ENCODE data around the gene AKNA.

Gene AKNA

DNA sequence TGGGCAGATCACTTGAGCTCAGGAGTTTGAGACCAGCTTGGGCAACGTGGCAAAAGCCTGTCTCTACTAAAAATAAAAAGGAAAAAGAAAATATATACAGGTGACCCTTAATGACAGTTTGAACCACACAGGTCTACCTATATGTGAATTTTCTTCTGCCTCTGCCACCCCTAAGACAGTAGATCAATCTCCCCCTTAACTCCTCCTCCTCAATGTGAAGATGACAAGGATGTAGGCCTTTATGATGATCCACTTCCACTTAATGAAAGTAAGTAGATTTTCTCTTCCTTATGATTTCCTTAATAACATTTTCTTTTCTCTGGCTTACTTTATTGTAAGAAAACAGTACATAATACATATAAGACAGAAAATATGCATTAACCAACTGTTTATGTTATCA lies 3.4 kb downstream of the AKNA start:
- Histone ChIP-seq H3K4me1 (ENCODE audit: control insufficient read depth, insufficient read depth, low read length) (peaks cover 67% of the 10 kb centered on the region), H3K27me3 (replicated peaks; ENCODE audit: control insufficient read depth, insufficient read depth, low read length) (no peaks in the 10 kb centered on the region), H3K4me3 (ENCODE audit: low read length) (peak overlapping the region; percentile 62), H3K9ac (ENCODE audit: low read length) (peak overlapping the region; percentile 94), H3K36me3 (ENCODE audit: control insufficient read depth, insufficient read depth, low read length, severe bottlenecking) (peaks cover 29% of the 10 kb centered on the region), H3K9me3 (ENCODE audit: control insufficient read depth, low read length) (no peaks in the 10 kb centered on the region)
- DNase-seq (ENCODE audit: low read depth), result no peak

DNA sequence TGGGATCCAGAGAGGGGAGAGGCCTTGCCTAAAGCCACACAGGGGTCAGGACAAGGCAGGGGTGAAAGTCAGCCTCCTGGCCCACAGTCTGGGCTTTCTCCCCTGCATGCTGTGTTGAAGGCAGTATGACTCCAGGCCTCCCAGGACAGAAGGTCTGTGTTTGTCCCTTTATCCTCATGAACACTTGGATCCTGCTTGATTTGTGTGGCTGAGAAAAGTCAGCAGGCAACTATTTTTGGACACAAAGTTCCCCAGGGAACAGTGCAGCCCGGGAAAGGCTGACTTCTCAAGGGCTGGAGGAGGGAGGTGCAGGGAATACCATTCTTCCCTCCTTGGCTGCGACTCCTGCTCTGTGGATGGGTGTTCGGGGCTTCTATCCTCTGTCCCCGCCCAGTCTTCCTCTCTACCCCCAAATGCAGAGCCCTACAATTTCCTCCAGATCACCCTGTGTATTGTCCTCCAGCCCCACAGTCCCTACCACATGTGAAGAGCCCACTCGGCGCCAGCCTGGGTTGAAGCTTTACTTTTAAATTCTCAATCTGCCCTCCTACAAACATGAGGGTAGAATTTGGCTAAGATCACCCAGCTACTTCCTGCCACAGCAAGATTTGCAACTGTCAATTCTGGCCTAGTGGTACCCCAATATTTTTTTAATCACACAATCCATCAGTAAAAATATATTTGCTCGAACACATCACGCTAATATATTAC lies 4.1 kb downstream of the AKNA start:
- H3K27me3 ChIP-seq (replicated peaks; ENCODE audit: control insufficient read depth, insufficient read depth, low read length), result no peaks in the 10 kb centered on the region
- H3K4me1 ChIP-seq (ENCODE audit: control insufficient read depth, insufficient read depth, low read length), result peaks cover 60% of the 10 kb centered on the region
- peak; percentile 67 for DNase-seq (ENCODE audit: low read depth)
- peak overlapping the region; percentile 94 for H3K9ac ChIP-seq (ENCODE audit: low read length)
- no peaks in the 10 kb centered on the region for H3K9me3 ChIP-seq (ENCODE audit: control insufficient read depth, low read length)
- peak overlapping the region; percentile 72 for H3K4me3 ChIP-seq (ENCODE audit: low read length)
- H3K36me3 ChIP-seq (ENCODE audit: control insufficient read depth, insufficient read depth, low read length, severe bottlenecking), result peaks cover 36% of the 10 kb centered on the region

DNA sequence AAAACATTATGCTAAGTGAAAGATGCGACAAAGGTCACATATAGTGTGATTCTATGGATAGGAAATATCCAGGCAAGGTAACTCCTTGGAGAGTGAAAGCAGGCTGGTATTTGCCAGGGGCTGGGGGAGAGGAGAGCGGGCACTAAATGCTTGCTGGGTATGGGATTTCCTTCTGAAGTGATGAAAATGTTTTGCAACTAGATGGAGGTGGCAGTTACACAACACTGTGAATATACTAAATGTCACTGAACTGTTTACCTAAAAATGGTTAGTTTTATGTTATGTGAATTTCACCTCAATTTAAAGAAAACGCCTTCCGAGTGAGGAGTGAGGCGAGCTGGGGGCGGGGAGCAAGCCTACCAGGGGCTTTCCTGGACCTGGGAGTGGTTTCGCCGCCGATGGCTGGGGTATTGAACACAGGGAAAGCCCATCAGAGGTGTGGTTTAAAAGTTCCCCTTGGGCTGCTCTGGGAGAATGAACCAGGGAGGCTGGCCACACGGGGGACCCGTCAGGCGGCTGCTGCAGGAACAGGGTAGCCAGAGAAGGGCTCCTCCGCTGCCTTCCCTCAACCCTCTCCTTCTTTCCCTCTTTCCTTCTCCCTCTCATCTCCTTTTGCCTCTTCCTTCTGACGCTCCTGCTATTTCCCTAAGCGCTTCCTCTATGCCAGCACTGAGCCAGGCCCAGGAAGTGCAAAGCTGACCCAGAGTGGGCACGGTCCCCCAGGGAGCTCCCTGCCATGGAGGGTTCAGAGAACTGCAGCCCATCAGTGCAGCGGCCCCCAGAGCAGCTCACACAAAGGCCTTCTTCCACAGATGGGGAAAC lies 4.9 kb downstream of the AKNA start:
- peak; percentile 31 for DNase-seq (ENCODE audit: low read depth)
- Histone ChIP-seq H3K9ac (ENCODE audit: low read length) (peak overlapping the region; percentile 94), H3K9me3 (ENCODE audit: control insufficient read depth, low read length) (no peaks in the 10 kb centered on the region), H3K4me3 (ENCODE audit: low read length) (peak overlapping the region; percentile 72), H3K36me3 (ENCODE audit: control insufficient read depth, insufficient read depth, low read length, severe bottlenecking) (peaks cover 44% of the 10 kb centered on the region), H3K4me1 (ENCODE audit: control insufficient read depth, insufficient read depth, low read length) (peaks cover 53% of the 10 kb centered on the region), H3K27me3 (replicated peaks; ENCODE audit: control insufficient read depth, insufficient read depth, low read length) (no peaks in the 10 kb centered on the region)

DNA sequence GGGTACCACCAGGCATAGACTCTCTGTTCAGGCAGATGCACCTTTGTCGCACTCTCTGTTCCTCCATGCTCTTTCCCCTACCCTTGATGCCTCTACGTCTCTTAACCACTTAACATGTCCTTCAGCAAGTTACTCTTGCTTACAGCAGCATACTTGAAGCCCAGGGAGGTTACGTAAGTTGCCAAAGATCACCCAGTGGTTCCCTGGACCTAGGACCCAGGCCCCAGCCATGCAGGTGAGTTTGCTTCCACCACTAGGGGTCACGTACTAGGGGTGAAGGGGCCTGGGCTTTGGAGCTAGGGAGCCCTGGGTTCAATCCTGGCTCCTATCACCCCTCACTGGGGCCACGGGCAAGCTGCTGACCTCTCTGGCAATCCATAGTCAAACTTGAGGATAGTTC lies 8.9 kb downstream of the AKNA start:
- H3K4me1 ChIP-seq (ENCODE audit: control insufficient read depth, insufficient read depth, low read length), result peaks cover 22% of the 10 kb centered on the region
- H3K9me3 ChIP-seq (ENCODE audit: control insufficient read depth, low read length), result no peaks in the 10 kb centered on the region
- no peak for DNase-seq (ENCODE audit: low read depth)
- H3K9ac ChIP-seq (ENCODE audit: low read length), result no peak overlapping the region
- H3K4me3 ChIP-seq (ENCODE audit: low read length), result no peak overlapping the region
- no peaks in the 10 kb centered on the region for H3K27me3 ChIP-seq (replicated peaks; ENCODE audit: control insufficient read depth, insufficient read depth, low read length)
- peaks cover 74% of the 10 kb centered on the region for H3K36me3 ChIP-seq (ENCODE audit: control insufficient read depth, insufficient read depth, low read length, severe bottlenecking)

DNA sequence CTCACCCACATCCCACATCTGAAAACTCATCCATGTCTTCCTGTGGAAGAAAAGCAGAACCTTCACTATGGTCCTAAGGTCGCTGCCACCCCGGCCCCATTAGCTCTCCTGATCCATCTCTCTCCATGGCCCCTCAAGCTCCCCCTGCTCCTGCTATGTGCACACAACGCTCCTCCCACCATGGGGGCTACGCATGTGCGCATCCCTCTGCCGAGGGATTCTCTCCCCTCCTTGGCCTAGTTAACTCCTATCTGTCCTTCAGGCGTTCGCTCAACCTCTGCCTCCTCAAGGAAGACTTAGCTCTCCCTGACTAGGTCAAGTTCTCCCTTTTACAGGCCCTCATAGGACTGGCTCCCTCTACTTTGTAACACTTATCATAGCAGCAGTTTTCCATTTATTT lies 9.8 kb downstream of the AKNA start:
- no peak overlapping the region for H3K9ac ChIP-seq (ENCODE audit: low read length)
- DNase-seq (ENCODE audit: low read depth), result no peak
- H3K36me3 ChIP-seq (ENCODE audit: control insufficient read depth, insufficient read depth, low read length, severe bottlenecking), result peaks cover 82% of the 10 kb centered on the region
- H3K9me3 ChIP-seq (ENCODE audit: control insufficient read depth, low read length), result no peaks in the 10 kb centered on the region
- H3K4me3 ChIP-seq (ENCODE audit: low read length), result no peak overlapping the region
- H3K4me1 ChIP-seq (ENCODE audit: control insufficient read depth, insufficient read depth, low read length), result peaks cover 22% of the 10 kb centered on the region
- H3K27me3 ChIP-seq (replicated peaks; ENCODE audit: control insufficient read depth, insufficient read depth, low read length), result no peaks in the 10 kb centered on the region

DNA sequence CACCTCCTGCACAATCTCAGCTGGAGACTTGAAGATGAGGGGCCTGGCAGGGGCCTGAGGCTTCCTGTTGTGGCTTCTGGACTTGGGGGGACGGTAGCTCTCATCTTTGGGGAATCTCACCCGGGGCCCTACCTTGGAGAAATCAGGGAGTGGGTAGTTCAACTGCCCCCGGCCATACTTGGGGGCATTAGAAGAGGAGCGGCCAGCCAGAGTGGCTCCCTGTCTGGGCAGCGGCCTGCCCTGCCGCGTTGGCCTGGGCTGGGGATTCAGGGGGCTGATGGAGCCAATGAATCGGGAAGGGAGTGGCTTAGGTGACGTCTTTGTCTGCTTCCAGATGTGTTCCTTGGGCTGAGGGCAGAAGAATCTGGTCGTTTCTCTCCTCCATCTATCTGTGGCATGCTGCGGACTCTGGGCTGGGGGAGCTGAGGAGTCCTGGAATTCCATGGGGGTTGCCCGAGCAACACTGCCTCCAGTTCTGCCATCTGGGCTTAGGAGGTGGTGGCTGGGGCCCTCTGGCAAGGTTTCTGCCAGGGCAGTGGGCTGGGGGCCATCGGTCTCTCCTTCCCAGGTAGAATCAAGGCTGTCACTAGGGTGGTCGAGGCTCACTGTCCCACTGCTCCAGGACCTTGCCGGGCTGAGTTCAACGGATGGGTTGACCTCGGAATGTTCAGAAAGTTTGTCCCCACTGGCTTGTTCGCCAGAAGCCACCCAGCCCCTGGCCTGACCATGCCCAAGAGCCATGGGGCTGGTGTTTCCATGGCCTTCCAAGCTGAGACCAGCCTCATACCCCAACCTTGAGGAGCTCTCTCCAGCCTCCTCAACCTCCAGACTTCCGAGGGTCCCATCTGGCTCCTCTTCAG lies 11.0 kb downstream of the AKNA start:
- Histone ChIP-seq H3K27me3 (replicated peaks; ENCODE audit: control insufficient read depth, insufficient read depth, low read length) (no peaks in the 10 kb centered on the region), H3K36me3 (ENCODE audit: control insufficient read depth, insufficient read depth, low read length, severe bottlenecking) (peaks cover 82% of the 10 kb centered on the region), H3K4me3 (ENCODE audit: low read length) (no peak overlapping the region), H3K9me3 (ENCODE audit: control insufficient read depth, low read length) (no peaks in the 10 kb centered on the region), H3K9ac (ENCODE audit: low read length) (no peak overlapping the region), H3K4me1 (ENCODE audit: control insufficient read depth, insufficient read depth, low read length) (peaks cover 21% of the 10 kb centered on the region)
- no peak for DNase-seq (ENCODE audit: low read depth)

DNA sequence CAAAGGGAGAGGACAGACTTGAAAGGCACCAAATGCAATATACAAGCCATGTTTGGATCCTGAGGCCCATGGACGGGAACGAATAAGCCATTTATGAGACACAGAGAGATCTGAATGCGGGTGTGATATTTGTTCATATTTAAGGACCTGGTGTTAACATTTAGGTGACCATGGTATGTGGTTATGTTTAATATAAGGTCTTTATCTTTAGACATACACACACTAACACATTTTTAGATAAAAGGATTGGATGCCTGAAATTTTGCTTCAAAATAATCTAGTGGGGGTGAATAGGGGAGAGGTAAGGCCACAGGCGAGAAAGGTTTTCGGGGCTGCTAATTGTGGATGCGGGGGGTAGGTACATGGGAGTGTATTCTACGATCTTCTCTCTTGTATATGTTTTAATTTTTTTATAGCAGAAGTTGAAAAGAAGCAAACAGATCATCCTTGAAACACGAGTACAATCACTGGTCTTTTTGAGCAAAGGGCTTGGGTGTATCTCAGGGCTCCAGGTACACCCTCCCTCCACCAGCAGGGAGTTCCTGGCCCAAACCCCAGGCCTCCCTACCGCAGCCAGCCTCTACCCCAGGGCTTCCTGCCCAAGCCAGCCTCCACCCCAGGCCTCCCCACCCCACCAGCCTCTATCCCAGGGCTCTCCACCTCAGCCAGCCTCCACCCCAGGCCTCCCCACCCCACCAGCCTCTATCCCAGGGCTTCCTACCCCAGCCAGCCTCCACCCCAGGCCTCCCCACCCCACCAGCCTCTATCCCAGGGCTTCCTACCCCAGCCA lies 12.2 kb downstream of the AKNA start:
- no peaks in the 10 kb centered on the region for H3K27me3 ChIP-seq (replicated peaks; ENCODE audit: control insufficient read depth, insufficient read depth, low read length)
- peaks cover 84% of the 10 kb centered on the region for H3K36me3 ChIP-seq (ENCODE audit: control insufficient read depth, insufficient read depth, low read length, severe bottlenecking)
- H3K4me3 ChIP-seq (ENCODE audit: low read length), result no peak overlapping the region
- no peak for DNase-seq (ENCODE audit: low read depth)
- peaks cover 30% of the 10 kb centered on the region for H3K4me1 ChIP-seq (ENCODE audit: control insufficient read depth, insufficient read depth, low read length)
- no peak overlapping the region for H3K9ac ChIP-seq (ENCODE audit: low read length)
- H3K9me3 ChIP-seq (ENCODE audit: control insufficient read depth, low read length), result no peaks in the 10 kb centered on the region

DNA sequence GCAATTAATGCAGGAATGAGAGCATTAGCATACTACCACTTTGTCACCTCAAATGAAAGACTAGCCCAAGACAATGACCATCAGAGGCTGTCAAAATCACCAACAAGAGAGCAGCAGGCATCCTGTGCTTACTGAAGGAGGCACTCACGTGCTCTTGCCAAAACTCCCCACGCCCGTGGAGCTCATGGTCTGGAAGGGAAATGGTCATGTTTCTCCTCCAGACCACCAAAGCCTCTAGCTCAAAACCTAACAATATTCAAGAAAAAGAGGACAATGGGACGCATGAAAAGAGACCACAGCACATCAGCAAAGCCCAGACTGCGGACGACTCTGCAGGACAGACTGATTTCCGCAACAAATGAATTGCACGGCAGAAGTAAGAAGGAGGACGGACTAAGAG lies 12.8 kb downstream of the AKNA start:
- H3K9ac ChIP-seq (ENCODE audit: low read length), result no peak overlapping the region
- H3K9me3 ChIP-seq (ENCODE audit: control insufficient read depth, low read length), result no peaks in the 10 kb centered on the region
- DNase-seq (ENCODE audit: low read depth), result no peak
- no peak overlapping the region for H3K4me3 ChIP-seq (ENCODE audit: low read length)
- no peaks in the 10 kb centered on the region for H3K27me3 ChIP-seq (replicated peaks; ENCODE audit: control insufficient read depth, insufficient read depth, low read length)
- H3K36me3 ChIP-seq (ENCODE audit: control insufficient read depth, insufficient read depth, low read length, severe bottlenecking), result peaks cover 83% of the 10 kb centered on the region
- H3K4me1 ChIP-seq (ENCODE audit: control insufficient read depth, insufficient read depth, low read length), result peaks cover 30% of the 10 kb centered on the region

DNA sequence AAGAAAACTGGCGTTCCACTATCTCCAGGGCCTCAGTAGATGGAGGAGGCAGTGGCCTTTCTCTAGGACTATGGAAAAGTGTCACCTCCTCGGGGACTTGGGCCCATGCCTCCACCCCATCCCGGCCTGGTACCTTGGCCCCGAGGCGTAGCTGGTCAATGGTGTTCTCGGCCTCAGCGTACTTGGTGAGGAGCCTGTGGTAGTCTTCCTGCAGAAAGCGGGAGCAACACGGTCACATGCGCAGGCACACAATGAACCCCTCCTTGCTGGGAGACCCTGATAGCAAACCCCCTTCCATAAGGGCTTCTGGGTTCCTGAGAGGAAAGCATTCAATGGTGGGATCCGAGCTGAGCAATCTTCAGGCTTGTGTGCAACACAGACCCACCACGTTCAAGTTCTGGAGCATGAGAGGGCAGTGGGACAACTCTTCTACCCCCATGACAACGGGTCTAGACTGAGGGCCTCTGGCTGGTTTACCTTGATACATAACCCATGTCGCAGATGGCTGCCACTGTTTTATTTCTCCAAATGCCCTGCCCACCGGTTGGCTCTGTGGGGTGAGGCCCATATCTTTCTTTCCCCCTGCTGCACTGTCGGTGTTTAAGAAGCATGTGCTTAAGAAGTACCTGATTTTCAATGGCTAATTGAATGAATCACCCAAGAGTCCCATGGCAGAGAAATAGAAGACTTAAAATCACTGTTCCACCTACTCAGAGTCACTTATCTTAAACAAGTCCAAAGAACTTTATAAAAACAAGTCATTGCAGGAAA lies 13.6 kb downstream of the AKNA start:
- H3K9ac ChIP-seq (ENCODE audit: low read length), result no peak overlapping the region
- H3K27me3 ChIP-seq (replicated peaks; ENCODE audit: control insufficient read depth, insufficient read depth, low read length), result no peaks in the 10 kb centered on the region
- H3K4me1 ChIP-seq (ENCODE audit: control insufficient read depth, insufficient read depth, low read length), result peaks cover 30% of the 10 kb centered on the region
- peaks cover 83% of the 10 kb centered on the region for H3K36me3 ChIP-seq (ENCODE audit: control insufficient read depth, insufficient read depth, low read length, severe bottlenecking)
- H3K9me3 ChIP-seq (ENCODE audit: control insufficient read depth, low read length), result no peaks in the 10 kb centered on the region
- DNase-seq (ENCODE audit: low read depth), result no peak
- H3K4me3 ChIP-seq (ENCODE audit: low read length), result no peak overlapping the region

DNA sequence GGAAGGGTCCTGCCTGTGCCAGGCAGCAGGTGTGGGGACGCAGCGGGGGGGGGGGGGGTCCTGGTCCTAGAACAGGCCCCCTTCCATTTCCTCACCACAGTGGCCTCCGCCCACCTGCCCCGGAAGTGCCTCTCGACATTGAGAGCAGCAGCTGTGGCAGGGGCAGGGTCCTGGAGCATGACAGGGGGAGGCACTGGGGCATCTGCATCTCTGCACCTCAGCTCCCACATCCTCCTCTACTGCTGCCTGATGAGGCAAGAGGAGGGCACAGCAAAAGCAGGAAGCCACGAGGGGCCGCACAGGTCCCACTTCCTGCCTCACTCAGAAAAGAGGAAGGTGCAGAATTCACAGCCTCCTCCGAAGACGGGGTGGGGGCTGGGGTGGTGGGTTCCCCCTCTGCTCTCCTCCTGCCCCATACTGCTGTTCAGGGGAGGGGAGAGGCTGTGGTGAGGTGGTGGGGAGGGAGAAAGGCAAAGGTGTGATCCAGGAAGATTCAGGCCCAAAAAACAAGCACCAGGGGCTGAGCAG lies 14.8 kb downstream of the AKNA start:
- no peak for DNase-seq (ENCODE audit: low read depth)

More for the DNA sequence above, 14.8 kb downstream of the AKNA start:
- no peak overlapping the region for H3K9ac ChIP-seq (ENCODE audit: low read length)
- peaks cover 83% of the 10 kb centered on the region for H3K36me3 ChIP-seq (ENCODE audit: control insufficient read depth, insufficient read depth, low read length, severe bottlenecking)
- H3K27me3 ChIP-seq (replicated peaks; ENCODE audit: control insufficient read depth, insufficient read depth, low read length), result no peaks in the 10 kb centered on the region
- H3K4me1 ChIP-seq (ENCODE audit: control insufficient read depth, insufficient read depth, low read length), result peaks cover 36% of the 10 kb centered on the region
- H3K4me3 ChIP-seq (ENCODE audit: low read length), result no peak overlapping the region
- no peaks in the 10 kb centered on the region for H3K9me3 ChIP-seq (ENCODE audit: control insufficient read depth, low read length)

Measured in adipocyte (in vitro differentiated cells).